Measurements from ENCODE around the gene DUSP5. TPM values are rescaled to one million over a fixed set of nuclear protein-coding genes. Genes with fewer than 3 reads are reported as not detected.
A peak's percentile ranks its signal among the peaks of the same experiment; 100 is the strongest.

Gene DUSP5
- polyA plus RNA-seq, 2 of the 4 experiments (the other 2 are of a cell fraction): 48.8 to 171 TPM

DNA sequence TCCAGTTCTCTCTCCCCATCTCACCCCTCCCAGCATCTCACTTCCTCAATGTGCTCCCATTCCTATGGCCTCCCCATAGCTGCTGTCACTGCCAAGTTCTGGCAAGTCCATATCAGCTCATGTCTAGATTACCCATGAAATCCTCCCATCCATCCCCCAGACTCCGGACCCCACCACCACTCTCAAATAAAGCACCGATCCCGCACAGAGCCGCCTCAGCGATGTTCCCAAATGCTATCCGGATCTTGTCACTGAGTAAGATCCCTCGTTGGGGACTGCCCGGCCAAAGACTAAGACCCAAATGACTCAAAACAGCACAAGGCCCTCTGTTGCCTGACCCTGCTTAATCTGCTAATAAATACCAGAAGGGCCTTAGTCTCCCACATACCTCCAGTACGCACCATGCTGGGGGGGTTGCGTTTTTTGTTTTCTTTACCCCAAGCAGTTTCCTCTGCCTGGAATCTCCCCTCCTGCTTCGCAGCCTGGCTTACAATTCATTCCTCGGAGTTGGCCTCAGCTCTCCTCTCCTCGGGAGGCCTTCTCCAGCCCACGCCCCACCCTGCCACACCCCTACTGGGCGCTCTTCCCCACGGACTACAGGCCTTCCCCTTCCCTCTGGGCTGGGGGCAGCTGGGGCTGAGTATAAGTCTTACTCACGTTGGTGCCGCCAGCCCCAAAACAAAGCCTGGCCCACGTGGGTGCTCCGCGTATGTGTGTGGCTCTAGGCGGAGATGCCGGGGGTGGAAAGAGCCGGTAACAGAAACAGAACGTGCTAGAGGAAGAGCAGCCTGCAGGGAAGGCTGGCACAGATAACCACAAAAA is 1.8 kb upstream of the DUSP5 start (continued):
- TF ChIP-seq JUN (IDR thresholded peaks at IDR 0.05): peak; percentile 34 to 76; a peak in 3 of 5 replicates

DNA sequence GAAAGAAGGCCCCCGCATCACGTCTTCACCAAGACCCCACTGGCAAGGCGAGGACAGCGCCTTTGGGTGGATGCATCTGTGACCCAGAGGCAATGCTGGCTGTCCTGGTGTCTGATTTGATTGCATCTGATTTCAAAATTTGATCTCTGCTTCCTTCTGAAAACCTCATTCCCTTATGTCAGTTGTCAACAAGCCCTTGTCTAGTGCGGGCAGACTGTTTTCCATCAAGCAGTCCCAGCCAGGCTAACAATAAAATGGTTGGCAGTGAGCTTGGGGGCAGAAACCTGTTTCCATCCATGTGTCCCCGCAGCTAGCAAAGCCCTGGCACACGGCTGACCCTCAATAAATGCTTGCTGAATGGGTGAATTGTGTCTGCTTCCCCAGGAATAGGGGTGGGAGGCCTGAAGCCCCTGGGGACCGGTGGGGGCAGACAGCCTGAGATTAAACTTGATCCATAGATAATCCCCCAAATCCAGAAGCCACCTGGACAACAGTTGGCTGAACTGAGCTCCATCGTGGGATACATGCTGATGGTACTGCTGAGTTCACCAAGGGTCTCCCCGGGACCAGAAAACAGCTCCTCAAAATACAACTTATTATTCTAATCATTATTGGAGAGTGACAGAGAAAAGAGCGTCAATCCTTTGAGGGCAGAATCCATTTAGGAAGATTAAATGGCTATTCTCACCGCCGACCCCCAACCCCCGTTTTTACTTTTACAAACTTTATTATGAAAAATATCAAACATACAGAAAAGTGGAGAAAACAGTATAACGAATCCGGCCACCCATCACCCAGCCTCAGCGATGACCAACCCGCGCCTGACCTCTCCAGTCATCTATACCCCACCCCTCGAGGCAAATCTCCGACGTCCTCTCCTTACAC is 912 bp upstream of the DUSP5 start:
- no peak for FAIRE-seq

More for the DNA sequence above, 912 bp upstream of the DUSP5 start:
- POLR2A ChIA-PET: interaction anchor here (1.0 to 2.5 kb wide), 7 partner anchors 10 to 143 kb away, joined by 3 to 9 read pairs (median 3); no protein-coding TSS in a partner anchor
- DNase-seq (ENCODE audit: low read depth in 1 of 2, low spot score in 1 of 2) (no peak), ATAC-seq (peak in 1 of 2 experiments; percentile 21; a peak in 3 of 6 replicates)
- peak overlapping the region; percentile 86 for H3K4me3 ChIP-seq
- H3K9me3 ChIP-seq: no peaks in the 10 kb centered on the region
- TF ChIP-seq RARB (CRISPR knock-in tag; IDR thresholded peaks at IDR 0.05) (0 out of 2 replicates have a peak, but pooled peaks have one; percentile 34), JUN (IDR thresholded peaks at IDR 0.05) (peak in 1 of 2 experiments; percentile 10; a peak in 1 of 5 replicates), NPAS2 (CRISPR knock-in tag; IDR thresholded peaks at IDR 0.05; ENCODE audit: borderline replicate concordance) (no peak), POLR2A (IDR thresholded peaks at IDR 0.05; ENCODE audit: low read length) (0 out of 2 replicates have a peak, but pooled peaks have one; percentile 2), RNF2 (IDR thresholded peaks at IDR 0.05; ENCODE audit: borderline replicate concordance, low read depth) (no peak), CBX2 (IDR thresholded peaks at IDR 0.05; ENCODE audit: borderline replicate concordance, low read depth) (no peak)
- TF ChIP-seq, protein P1, sequence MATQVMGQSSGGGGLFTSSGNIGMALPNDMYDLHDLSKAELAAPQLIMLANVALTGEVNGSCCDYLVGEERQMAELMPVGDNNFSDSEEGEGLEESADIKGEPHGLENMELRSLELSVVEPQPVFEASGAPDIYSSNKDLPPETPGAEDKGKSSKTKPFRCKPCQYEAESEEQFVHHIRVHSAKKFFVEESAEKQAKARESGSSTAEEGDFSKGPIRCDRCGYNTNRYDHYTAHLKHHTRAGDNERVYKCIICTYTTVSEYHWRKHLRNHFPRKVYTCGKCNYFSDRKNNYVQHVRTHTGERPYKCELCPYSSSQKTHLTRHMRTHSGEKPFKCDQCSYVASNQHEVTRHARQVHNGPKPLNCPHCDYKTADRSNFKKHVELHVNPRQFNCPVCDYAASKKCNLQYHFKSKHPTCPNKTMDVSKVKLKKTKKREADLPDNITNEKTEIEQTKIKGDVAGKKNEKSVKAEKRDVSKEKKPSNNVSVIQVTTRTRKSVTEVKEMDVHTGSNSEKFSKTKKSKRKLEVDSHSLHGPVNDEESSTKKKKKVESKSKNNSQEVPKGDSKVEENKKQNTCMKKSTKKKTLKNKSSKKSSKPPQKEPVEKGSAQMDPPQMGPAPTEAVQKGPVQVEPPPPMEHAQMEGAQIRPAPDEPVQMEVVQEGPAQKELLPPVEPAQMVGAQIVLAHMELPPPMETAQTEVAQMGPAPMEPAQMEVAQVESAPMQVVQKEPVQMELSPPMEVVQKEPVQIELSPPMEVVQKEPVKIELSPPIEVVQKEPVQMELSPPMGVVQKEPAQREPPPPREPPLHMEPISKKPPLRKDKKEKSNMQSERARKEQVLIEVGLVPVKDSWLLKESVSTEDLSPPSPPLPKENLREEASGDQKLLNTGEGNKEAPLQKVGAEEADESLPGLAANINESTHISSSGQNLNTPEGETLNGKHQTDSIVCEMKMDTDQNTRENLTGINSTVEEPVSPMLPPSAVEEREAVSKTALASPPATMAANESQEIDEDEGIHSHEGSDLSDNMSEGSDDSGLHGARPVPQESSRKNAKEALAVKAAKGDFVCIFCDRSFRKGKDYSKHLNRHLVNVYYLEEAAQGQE (IDR thresholded peaks at IDR 0.05): no peak
- TF ChIP-seq, protein P2, sequence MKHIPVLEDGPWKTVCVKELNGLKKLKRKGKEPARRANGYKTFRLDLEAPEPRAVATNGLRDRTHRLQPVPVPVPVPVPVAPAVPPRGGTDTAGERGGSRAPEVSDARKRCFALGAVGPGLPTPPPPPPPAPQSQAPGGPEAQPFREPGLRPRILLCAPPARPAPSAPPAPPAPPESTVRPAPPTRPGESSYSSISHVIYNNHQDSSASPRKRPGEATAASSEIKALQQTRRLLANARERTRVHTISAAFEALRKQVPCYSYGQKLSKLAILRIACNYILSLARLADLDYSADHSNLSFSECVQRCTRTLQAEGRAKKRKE (CRISPR knock-in tag; IDR thresholded peaks at IDR 0.05; ENCODE audit: low read depth): no peak
- TF ChIP-seq, protein P3, sequence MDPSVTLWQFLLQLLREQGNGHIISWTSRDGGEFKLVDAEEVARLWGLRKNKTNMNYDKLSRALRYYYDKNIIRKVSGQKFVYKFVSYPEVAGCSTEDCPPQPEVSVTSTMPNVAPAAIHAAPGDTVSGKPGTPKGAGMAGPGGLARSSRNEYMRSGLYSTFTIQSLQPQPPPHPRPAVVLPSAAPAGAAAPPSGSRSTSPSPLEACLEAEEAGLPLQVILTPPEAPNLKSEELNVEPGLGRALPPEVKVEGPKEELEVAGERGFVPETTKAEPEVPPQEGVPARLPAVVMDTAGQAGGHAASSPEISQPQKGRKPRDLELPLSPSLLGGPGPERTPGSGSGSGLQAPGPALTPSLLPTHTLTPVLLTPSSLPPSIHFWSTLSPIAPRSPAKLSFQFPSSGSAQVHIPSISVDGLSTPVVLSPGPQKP (IDR thresholded peaks at IDR 0.05; ENCODE audit: low read depth, low read length): no peak
- TF ChIP-seq, protein P4, sequence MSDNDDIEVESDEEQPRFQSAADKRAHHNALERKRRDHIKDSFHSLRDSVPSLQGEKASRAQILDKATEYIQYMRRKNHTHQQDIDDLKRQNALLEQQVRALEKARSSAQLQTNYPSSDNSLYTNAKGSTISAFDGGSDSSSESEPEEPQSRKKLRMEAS (IDR thresholded peaks at IDR 0.05): no peak
- TF ChIP-seq, protein P5, sequence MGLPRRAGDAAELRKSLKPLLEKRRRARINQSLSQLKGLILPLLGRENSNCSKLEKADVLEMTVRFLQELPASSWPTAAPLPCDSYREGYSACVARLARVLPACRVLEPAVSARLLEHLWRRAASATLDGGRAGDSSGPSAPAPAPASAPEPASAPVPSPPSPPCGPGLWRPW (IDR thresholded peaks at IDR 0.05): no peak
- WGBS (ENCODE audit: missing lambda C conversion rate): 6% methylated on average over 22 of the region's 22 CpGs
- CTCF ChIA-PET: interaction anchor here (0.6 to 6.7 kb wide), 11 partner anchors 10 to 406 kb away, joined by 3 to 17 read pairs (median 4); no protein-coding TSS in a partner anchor
- peaks cover 49% of the 10 kb centered on the region for H3K4me1 ChIP-seq
- peak overlapping the region; percentile 96 for H3K27ac ChIP-seq
- H3K4me2 ChIP-seq: peak overlapping the region; percentile 93

All from A549 (cell line).